Measurements from ENCODE around the gene WDR33. TPM values are rescaled to one million over a fixed set of nuclear protein-coding genes. Genes with fewer than 3 reads are reported as not detected.
"Not testable (repeated sequence)": the region's sequence is repeated elsewhere in the genome, so short reads cannot be mapped to it uniquely, and the experiment has no call there.

The WDR33 gene
- total and polyA plus RNA-seq, 4 donors, result 8.1 to 55.1 (median 29.5) TPM

DNA sequence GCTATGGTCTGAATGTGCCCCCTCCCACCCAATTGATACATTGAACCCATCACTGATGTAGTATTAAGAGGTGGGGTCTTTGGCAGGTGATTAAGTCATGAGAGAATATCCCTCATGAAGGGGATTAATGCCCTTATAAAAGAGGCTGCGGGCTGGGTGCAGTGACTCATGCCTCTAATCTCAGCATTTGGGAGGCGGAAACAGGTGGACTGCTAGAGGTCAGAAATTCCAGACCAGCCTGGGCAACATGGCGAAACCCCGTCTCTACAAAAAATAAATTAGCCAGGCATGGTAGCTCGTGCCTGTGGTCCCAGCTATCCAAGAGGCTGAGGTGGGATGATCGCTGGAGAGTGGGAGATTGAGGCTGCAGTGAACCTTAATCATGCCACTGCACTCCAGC is 32.7 kb upstream of the WDR33 start:
- no peak overlapping the region for H3K27ac ChIP-seq (ENCODE audit: low read depth in 1 of 2, low read length in 2 of 2)
- no peaks in the 10 kb centered on the region for H3K9me3 ChIP-seq (ENCODE audit: control insufficient read depth, low read length)
- H3K36me3 ChIP-seq (ENCODE audit: control insufficient read depth in 1 of 2, insufficient read depth in 2 of 2, low read length in 1 of 2), result peaks cover 5 to 11% of the 10 kb centered on the region in 2 donors
- DNase-seq, result peak in 1 of 2 donors; percentile 20
- intact Hi-C loops (cut with DNase I), result no loop called here
- no peak overlapping the region for H3K4me3 ChIP-seq (ENCODE audit: low read length in 2 of 2)
- no peaks in the 10 kb centered on the region for H3K4me1 ChIP-seq (ENCODE audit: control insufficient read depth in 1 of 2, insufficient read depth in 2 of 2, low read length in 2 of 2)
- ATAC-seq (ENCODE audit: low FRiP score), result no peak
- H3K27me3 ChIP-seq (ENCODE audit: control insufficient read depth in 1 of 2, insufficient read depth in 2 of 2, low read length in 1 of 2), result no peaks in the 10 kb centered on the region
- 97 to 99% methylated on average over 6 of the region's 6 CpGs for WGBS, 2 donors

DNA sequence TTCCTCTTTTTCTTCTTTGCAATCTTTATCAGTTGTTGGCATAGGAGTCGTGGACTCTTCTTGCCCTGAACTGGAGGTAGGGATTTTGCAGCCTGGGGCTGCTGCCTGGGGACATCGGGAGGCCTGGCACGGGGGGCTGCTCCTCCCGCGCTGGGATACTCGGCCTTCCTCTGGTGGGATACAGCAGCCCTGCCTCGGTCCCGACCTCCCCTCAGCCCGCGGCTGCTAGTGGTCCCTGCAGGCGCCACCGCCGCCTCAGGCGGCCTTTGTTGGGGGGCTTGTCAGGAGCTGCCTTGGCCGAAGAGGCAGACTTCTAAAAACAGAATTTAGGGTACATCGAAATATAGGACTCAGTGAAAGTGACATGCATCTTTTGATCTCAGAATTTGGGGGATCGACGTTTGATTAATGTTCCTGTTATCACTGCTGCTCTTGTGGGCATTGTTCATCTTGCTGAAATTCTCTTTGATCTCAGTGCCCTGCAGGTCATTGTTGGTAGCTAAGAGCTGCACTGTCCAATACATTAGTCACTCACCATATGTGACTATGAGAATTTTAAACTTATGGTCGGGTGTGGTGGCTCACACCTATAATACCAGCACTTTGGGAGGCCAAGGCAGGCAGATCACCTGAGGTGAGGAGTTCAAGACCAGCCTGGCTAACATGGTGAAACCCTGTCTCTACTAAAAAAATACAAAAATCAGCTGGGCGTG is 30.7 kb upstream of the WDR33 start:
- H3K4me1 ChIP-seq (ENCODE audit: control insufficient read depth in 1 of 2, insufficient read depth in 2 of 2, low read length in 2 of 2), result no peaks in the 10 kb centered on the region
- DNase-seq, result peak in 1 of 2 donors; percentile 27
- peaks cover 0 to 2% of the 10 kb centered on the region in 2 donors for H3K36me3 ChIP-seq (ENCODE audit: control insufficient read depth in 1 of 2, insufficient read depth in 2 of 2, low read length in 1 of 2)
- ATAC-seq (ENCODE audit: low FRiP score), result no peak
- no peaks in the 10 kb centered on the region for H3K9me3 ChIP-seq (ENCODE audit: control insufficient read depth, low read length)
- no peaks in the 10 kb centered on the region for H3K27me3 ChIP-seq (ENCODE audit: control insufficient read depth in 1 of 2, insufficient read depth in 2 of 2, low read length in 1 of 2)
- H3K4me3 ChIP-seq (ENCODE audit: low read length in 2 of 2), result no peak overlapping the region
- 78 to 82% methylated on average over 20 of the region's 20 CpGs for WGBS, 2 donors
- H3K27ac ChIP-seq (ENCODE audit: low read depth in 1 of 2, low read length in 2 of 2), result no peak overlapping the region
- intact Hi-C loops (cut with DNase I), result no loop called here

DNA sequence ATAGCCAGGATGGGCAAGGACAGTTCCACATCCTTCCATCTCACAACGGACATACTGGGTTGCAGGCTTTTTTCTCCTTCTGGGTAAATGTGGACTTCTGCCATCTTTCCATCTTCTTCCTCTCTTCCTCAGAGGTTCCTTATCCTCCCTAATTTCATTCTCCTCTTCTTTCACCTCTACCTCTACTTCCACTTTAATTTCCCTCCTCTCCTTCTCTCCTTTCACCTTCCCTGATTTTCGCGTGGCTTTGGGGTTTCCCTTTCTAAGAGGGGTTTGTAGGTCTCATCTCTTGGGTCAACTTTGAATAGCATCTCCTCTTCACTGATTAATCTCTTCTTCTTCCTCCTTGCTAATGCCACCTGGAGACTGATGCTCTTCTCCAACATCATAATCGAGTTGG is 29.9 kb upstream of the WDR33 start:
- Histone ChIP-seq H3K36me3 (ENCODE audit: control insufficient read depth in 1 of 2, insufficient read depth in 2 of 2, low read length in 1 of 2) (peaks cover 0 to 1% of the 10 kb centered on the region in 2 donors), H3K4me3 (ENCODE audit: low read length in 2 of 2) (no peak overlapping the region), H3K9me3 (ENCODE audit: control insufficient read depth, low read length) (no peaks in the 10 kb centered on the region), H3K4me1 (ENCODE audit: control insufficient read depth in 1 of 2, insufficient read depth in 2 of 2, low read length in 2 of 2) (no peaks in the 10 kb centered on the region), H3K27ac (ENCODE audit: low read depth in 1 of 2, low read length in 2 of 2) (no peak overlapping the region), H3K27me3 (ENCODE audit: control insufficient read depth in 1 of 2, insufficient read depth in 2 of 2, low read length in 1 of 2) (no peaks in the 10 kb centered on the region)
- intact Hi-C loops (cut with DNase I), result no loop called here
- ATAC-seq (ENCODE audit: low FRiP score), result no peak
- no peak for DNase-seq
- 87 to 90% methylated on average over 4 of the region's 4 CpGs for WGBS, 2 donors

DNA sequence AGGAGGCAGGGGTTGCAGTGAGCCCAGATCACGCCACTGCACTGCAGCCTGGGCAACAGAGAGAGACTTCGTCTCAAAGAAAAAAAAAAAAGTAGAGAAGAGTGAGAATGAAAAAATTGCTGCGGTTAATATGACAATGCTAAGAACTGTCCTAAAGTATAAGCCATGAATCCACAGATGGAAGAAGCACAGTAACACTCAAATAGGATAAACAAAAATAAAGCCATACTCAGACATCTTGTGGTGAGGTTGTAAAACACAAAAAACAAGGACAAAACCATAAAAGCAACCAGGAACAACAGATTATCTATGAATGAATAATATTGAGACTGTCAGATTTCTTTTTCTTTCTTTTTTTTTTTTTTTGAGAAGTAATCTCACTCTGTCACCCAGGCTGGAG is 24.0 kb upstream of the WDR33 start:
- ATAC-seq (ENCODE audit: low FRiP score), result no peak
- Histone ChIP-seq H3K27me3 (ENCODE audit: control insufficient read depth in 1 of 2, insufficient read depth in 2 of 2, low read length in 1 of 2) (no peaks in the 10 kb centered on the region), H3K9me3 (ENCODE audit: control insufficient read depth, low read length) (no peaks in the 10 kb centered on the region), H3K36me3 (ENCODE audit: control insufficient read depth in 1 of 2, insufficient read depth in 2 of 2, low read length in 1 of 2) (no peaks in the 10 kb centered on the region), H3K4me1 (ENCODE audit: control insufficient read depth in 1 of 2, insufficient read depth in 2 of 2, low read length in 2 of 2) (no peaks in the 10 kb centered on the region), H3K4me3 (ENCODE audit: low read length in 2 of 2) (no peak overlapping the region), H3K27ac (ENCODE audit: low read depth in 1 of 2, low read length in 2 of 2) (no peak overlapping the region)
- WGBS, 2 donors, result 51 to 62% methylated on average over 3 of the region's 3 CpGs
- DNase-seq, result no peak
- intact Hi-C loops (cut with DNase I), result no loop called here

DNA sequence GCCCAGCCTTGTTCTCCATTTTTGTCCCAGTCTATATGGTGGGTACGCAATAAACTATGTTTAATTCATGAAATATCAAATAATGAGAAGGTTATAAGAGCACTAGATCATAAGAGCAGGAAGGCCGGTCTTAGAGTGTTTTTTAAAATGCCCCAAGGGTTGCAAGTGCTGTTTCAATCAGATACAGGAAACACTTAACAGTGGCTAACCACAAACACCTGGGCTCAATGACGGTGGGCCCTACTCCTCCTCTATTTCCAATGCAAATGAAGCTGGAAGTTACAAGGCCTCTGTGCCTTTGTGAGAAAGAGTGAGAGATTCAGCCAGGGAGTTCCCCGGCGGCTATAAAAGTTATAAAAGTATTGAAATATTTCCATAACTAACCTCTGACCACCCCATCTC is 18.9 kb upstream of the WDR33 start:
- no peaks in the 10 kb centered on the region for H3K36me3 ChIP-seq (ENCODE audit: control insufficient read depth in 1 of 2, insufficient read depth in 2 of 2, low read length in 1 of 2)
- no peak for DNase-seq
- H3K4me3 ChIP-seq (ENCODE audit: low read length in 2 of 2), result no peak overlapping the region
- 72 to 73% methylated on average over 5 of the region's 5 CpGs for WGBS, 2 donors
- H3K27ac ChIP-seq (ENCODE audit: low read depth in 1 of 2, low read length in 2 of 2), result no peak overlapping the region
- H3K27me3 ChIP-seq (ENCODE audit: control insufficient read depth in 1 of 2, insufficient read depth in 2 of 2, low read length in 1 of 2), result no peaks in the 10 kb centered on the region
- H3K4me1 ChIP-seq (ENCODE audit: control insufficient read depth in 1 of 2, insufficient read depth in 2 of 2, low read length in 2 of 2), result no peaks in the 10 kb centered on the region
- H3K9me3 ChIP-seq (ENCODE audit: control insufficient read depth, low read length), result no peaks in the 10 kb centered on the region
- intact Hi-C loops (cut with DNase I), result no loop called here
- no peak for ATAC-seq (ENCODE audit: low FRiP score)

DNA sequence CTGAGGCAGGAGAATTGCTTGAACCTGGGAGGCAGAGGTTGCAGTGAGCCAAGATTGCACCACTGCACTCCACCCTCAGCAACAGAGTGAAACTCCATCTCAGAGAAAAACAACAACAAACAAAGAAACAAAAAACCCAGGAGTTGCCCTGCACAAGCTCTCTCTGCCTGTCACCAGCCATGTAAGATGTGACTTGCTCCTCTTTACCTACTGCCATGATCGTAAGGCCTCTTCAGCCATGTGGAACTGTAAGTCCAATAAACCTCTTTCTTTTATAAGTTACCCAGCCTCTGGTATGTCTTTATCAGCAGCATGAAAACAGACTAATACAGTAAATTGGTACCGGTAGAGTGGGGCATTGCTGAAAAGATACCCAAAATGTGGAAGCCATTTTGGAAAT is 15.7 kb upstream of the WDR33 start:
- 97 to 98% methylated on average over 2 of the region's 2 CpGs for WGBS, 2 donors

DNA sequence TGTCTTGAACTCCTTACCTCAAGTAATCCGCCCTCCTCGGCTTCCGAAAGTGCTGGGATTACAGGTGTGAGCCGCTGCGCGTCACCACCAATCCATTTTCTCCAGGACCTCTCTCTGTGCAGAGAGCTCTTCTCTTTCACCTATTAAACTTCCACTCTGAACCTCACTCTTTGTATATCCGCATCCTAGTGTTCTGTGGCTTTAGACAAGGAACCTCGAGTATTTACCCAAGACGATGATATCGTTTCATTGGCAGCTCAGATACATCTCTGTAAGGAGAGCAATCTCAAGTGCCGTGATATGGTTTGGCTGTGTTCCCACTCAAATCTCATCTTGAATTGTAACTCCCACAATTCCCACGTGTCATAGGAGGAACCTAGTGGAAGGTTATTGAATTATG is 15.1 kb upstream of the WDR33 start:
- intact Hi-C loops (cut with DNase I), result no loop called here
- H3K36me3 ChIP-seq (ENCODE audit: control insufficient read depth in 1 of 2, insufficient read depth in 2 of 2, low read length in 1 of 2), result no peaks in the 10 kb centered on the region
- no peaks in the 10 kb centered on the region for H3K4me1 ChIP-seq (ENCODE audit: control insufficient read depth in 1 of 2, insufficient read depth in 2 of 2, low read length in 2 of 2)
- H3K27me3 ChIP-seq (ENCODE audit: control insufficient read depth in 1 of 2, insufficient read depth in 2 of 2, low read length in 1 of 2), result peaks cover 0 to 3% of the 10 kb centered on the region in 2 donors
- H3K9me3 ChIP-seq (ENCODE audit: control insufficient read depth, low read length), result peaks cover 3% of the 10 kb centered on the region
- no peak overlapping the region for H3K4me3 ChIP-seq (ENCODE audit: low read length in 2 of 2)
- ATAC-seq (ENCODE audit: low FRiP score) (no peak), DNase-seq (no peak)
- H3K27ac ChIP-seq (ENCODE audit: low read depth in 1 of 2, low read length in 2 of 2), result no peak overlapping the region
- 75 to 87% methylated on average over 12 of the region's 12 CpGs for WGBS, 2 donors

More for the DNA sequence above, 15.7 kb upstream of the WDR33 start:
- H3K27ac ChIP-seq (ENCODE audit: low read depth in 1 of 2, low read length in 2 of 2); H3K4me3 ChIP-seq (ENCODE audit: low read length in 2 of 2); H3K9me3 ChIP-seq (ENCODE audit: control insufficient read depth, low read length); H3K36me3 ChIP-seq (ENCODE audit: control insufficient read depth in 1 of 2, insufficient read depth in 2 of 2, low read length in 1 of 2); ATAC-seq (ENCODE audit: low FRiP score); H3K27me3 ChIP-seq (ENCODE audit: control insufficient read depth in 1 of 2, insufficient read depth in 2 of 2, low read length in 1 of 2); DNase-seq; intact Hi-C loops (cut with DNase I); H3K4me1 ChIP-seq (ENCODE audit: control insufficient read depth in 1 of 2, insufficient read depth in 2 of 2, low read length in 2 of 2): not testable (repeated sequence)

DNA sequence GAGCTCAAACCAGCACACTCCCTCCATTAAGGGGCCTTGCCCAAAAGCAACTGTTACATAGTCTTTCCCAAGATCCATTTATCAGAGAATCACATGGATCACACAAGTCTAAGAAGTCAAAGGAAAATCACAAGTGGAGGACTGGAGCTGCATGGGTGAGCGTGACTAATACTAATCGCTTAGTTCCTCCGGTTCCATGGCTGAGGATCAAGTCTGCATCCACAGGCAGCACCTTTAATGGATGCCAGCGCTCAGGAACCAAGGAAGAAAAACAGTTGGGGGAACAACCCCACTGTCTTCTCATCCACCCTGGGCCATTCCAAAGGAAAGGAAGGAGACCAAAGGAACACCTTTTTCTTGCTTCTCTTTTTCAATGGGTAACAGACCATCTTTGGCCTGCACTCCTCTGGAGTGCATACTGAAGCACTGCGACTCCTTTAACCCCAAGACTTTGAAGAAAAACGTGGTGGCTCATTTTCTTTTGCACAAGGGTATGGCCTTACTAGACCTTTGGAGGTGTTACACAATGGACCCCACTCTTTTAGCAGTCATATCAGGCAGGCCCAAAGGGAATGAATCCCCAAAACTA is 9.2 kb upstream of the WDR33 start:
- H3K4me3 ChIP-seq (ENCODE audit: low read length in 2 of 2), result no peak overlapping the region
- no peaks in the 10 kb centered on the region for H3K36me3 ChIP-seq (ENCODE audit: control insufficient read depth in 1 of 2, insufficient read depth in 2 of 2, low read length in 1 of 2)
- no peaks in the 10 kb centered on the region for H3K4me1 ChIP-seq (ENCODE audit: control insufficient read depth in 1 of 2, insufficient read depth in 2 of 2, low read length in 2 of 2)
- H3K9me3 ChIP-seq (ENCODE audit: control insufficient read depth, low read length), result peaks cover 10% of the 10 kb centered on the region
- H3K27me3 ChIP-seq (ENCODE audit: control insufficient read depth in 1 of 2, insufficient read depth in 2 of 2, low read length in 1 of 2), result peaks cover 0 to 4% of the 10 kb centered on the region in 2 donors
- DNase-seq (no peak), ATAC-seq (ENCODE audit: low FRiP score) (no peak)
- WGBS, 2 donors, result 78 to 83% methylated on average over 6 of the region's 6 CpGs
- no peak overlapping the region for H3K27ac ChIP-seq (ENCODE audit: low read depth in 1 of 2, low read length in 2 of 2)
- intact Hi-C loops (cut with DNase I), result no loop called here

DNA sequence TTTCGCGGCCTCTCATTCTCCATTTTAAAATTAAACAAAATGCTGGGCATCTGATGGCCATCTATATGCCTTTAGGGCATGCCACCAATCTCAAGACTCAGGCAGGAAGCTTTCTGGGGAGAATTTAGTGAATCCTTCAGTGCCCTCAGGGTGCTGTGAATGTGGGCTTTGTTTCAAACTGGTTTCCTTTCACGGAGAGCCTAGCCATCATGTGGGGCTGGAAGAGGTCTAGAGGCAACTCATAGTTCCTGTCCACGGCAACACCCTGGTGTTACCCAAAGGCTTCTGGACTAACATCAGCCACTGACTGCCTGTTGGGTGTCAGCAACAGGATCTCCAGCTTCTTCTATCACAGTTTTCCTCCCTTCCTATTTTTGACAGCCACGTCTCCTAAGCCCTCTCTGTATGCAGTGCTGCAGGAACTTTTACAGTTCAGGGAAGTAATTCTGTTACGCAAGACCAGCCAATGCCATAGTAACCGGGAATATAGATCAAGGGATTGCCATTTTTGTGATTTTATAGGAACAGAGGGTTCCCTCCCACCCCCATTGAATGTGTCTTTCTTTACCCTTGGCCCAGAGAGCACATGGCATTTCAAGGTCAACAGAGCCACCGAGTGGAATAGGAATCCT is 7.9 kb upstream of the WDR33 start:
- Histone ChIP-seq H3K36me3 (ENCODE audit: control insufficient read depth in 1 of 2, insufficient read depth in 2 of 2, low read length in 1 of 2) (no peaks in the 10 kb centered on the region), H3K9me3 (ENCODE audit: control insufficient read depth, low read length) (peaks cover 10% of the 10 kb centered on the region), H3K4me1 (ENCODE audit: control insufficient read depth in 1 of 2, insufficient read depth in 2 of 2, low read length in 2 of 2) (no peaks in the 10 kb centered on the region), H3K27ac (ENCODE audit: low read depth in 1 of 2, low read length in 2 of 2) (no peak overlapping the region), H3K27me3 (ENCODE audit: control insufficient read depth in 1 of 2, insufficient read depth in 2 of 2, low read length in 1 of 2) (peaks cover 0 to 4% of the 10 kb centered on the region in 2 donors), H3K4me3 (ENCODE audit: low read length in 2 of 2) (no peak overlapping the region)
- ATAC-seq (ENCODE audit: low FRiP score) (no peak), DNase-seq (no peak)
- 80 to 85% methylated on average over 8 of the region's 8 CpGs for WGBS, 2 donors
- intact Hi-C loops (cut with DNase I), result no loop called here

All from aorta (tissue), 5 donors.